Measurements from ENCODE around the gene SF3B5.
"Not testable (repeated sequence)": the region's sequence is repeated elsewhere in the genome, so short reads cannot be mapped to it uniquely, and the experiment has no call there.

DNA sequence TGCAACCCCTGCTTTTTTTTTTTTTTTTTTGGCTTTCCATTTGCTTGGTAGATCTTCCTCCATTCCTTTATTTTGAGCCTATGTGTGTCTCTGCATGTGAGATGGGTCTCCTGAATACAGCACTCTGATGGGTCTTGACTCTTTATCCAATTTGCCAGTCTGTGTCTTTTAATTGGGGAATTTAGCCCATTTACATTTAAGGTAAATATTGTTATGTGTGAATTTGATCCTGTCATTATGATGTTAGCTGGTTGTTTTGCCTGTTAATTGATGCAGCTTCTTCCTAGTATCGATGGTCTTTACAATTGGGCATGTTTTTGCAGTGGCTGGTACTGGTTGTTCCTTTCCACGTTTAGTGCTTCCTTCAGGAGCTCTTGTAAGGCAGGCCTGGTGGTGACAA lies 50.4 kb downstream of the SF3B5 start:
- not testable (repeated sequence) for TF ChIP-seq CTCF, POLR2A (IDR thresholded peaks at IDR 0.05)

All from right lobe of liver (tissue), 4 donors.